Thoracic aorta (tissue), 2 donors: ENCODE data around the gene ANO4. TPM values are rescaled to one million over a fixed set of nuclear protein-coding genes. Genes with fewer than 3 reads are reported as not detected.
"Not testable (repeated sequence)": the region's sequence is repeated elsewhere in the genome, so short reads cannot be mapped to it uniquely, and the experiment has no call there.

Source experiments
- ATAC-seq: fragments of 150-250 bp; one replicate; pipeline ENCODE4 v1.8.0; 2017; ENCODE audit warnings: low read depth; ENCODE audit not compliant: insufficient number of reproducible peaks, low FRiP score
- DNase-seq: peaks from one replicate; pipeline ENCODE4 v3.0.0-alpha.2; 2020; ENCODE audit warnings: low spot score
- H3K27ac ChIP-seq, 2 donors: fragments of 200-600 bp; sonication (generic); 1 replicate in 1 of 2; 2 replicates in 1 of 2; pipeline ENCODE4 v1.5.1; 2016; ENCODE audit warnings: mild to moderate bottlenecking in 2 of 2, moderate library complexity in 2 of 2
- H3K27me3 ChIP-seq: fragments of 200-600 bp; sonication (generic); replicated peaks from 2 replicates; pipeline ENCODE4 v1.6.0; 2016; ENCODE audit warnings: mild to moderate bottlenecking; ENCODE audit not compliant: insufficient read depth
- H3K36me3 ChIP-seq: fragments of 200-600 bp; sonication (generic); one replicate; pipeline ENCODE4 v1.5.1; 2016
- H3K4me1 ChIP-seq, 2 donors: fragments of 200-600 bp; sonication (generic); 1 replicate in 1 of 2; 2 replicates in 1 of 2; pipeline versions ENCODE4 v1.5.1 to v1.6.0; 2016; ENCODE audit warnings: low read depth in 2 of 2, mild to moderate bottlenecking in 1 of 2; ENCODE audit not compliant: control insufficient read depth in 1 of 2
- H3K4me3 ChIP-seq: fragments of 200-600 bp; sonication (generic); 2 replicates; pipeline ENCODE4 v1.5.1; 2016; ENCODE audit warnings: mild to moderate bottlenecking
- H3K9me3 ChIP-seq: fragments of 200-600 bp; sonication (generic); 2 replicates; pipeline ENCODE4 v1.5.1; 2016
- total RNA-seq, 2 donors: library from RNA; depleted of rRNA; stranded (reverse); fragments of >200 nt; gene quantifications; one replicate each; pipeline versions ENCODE4 v1.1.0 to v1.2.3, GENCODE V29; 2016
- TF ChIP-seq, protein P1 (sequence below): fragments of 200-600 bp; sonication (generic); IDR thresholded peaks from one replicate; pipeline ENCODE4 v1.5.1; 2019; ENCODE audit warnings: antibody characterized with exemption

ANO4 gene
- total RNA-seq, 2 donors from 2014 or later, result not detected

DNA sequence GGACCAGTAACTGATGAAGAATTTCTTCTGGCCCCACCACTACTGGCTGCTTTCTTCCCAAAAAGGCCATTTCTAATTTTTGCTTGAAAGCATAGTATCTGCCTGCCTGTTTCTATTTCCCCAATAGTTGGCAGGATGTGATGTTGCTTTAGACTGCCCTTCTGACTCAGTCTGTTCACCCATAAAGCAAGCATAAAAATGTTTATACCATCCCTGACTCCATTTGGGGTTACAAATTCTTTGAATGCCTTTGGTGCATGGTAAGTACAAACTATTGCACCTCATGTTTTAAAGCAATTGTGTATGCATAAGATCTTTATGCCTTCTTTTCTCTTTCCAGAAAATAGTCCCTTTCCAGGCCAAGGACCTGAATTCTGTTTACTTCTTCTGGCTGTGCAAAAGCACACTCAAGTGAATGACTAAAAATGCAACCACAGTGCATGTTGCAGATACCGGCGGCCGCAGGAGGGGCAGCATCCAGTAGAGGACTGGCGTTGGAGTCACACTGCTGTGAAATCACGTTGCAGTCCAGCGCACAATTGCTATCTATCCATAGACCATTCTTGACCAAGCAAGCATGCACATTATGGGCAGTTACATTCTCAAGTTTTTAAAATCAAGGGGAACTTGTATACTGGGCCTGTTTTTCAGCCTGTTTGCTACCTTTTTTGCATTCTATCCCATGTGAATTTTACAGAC, 333.1 kb downstream of the ANO4 start:
- Histone ChIP-seq H3K27ac (peak overlapping the region in 1 of 2 donors; percentile 59), H3K9me3 (no peaks in the 10 kb centered on the region), H3K4me3 (no peak overlapping the region), H3K4me1 (peaks cover 0 to 17% of the 10 kb centered on the region in 2 donors), H3K36me3 (no peaks in the 10 kb centered on the region), H3K27me3 (no peaks in the 10 kb centered on the region)
- TF ChIP-seq, protein P1, sequence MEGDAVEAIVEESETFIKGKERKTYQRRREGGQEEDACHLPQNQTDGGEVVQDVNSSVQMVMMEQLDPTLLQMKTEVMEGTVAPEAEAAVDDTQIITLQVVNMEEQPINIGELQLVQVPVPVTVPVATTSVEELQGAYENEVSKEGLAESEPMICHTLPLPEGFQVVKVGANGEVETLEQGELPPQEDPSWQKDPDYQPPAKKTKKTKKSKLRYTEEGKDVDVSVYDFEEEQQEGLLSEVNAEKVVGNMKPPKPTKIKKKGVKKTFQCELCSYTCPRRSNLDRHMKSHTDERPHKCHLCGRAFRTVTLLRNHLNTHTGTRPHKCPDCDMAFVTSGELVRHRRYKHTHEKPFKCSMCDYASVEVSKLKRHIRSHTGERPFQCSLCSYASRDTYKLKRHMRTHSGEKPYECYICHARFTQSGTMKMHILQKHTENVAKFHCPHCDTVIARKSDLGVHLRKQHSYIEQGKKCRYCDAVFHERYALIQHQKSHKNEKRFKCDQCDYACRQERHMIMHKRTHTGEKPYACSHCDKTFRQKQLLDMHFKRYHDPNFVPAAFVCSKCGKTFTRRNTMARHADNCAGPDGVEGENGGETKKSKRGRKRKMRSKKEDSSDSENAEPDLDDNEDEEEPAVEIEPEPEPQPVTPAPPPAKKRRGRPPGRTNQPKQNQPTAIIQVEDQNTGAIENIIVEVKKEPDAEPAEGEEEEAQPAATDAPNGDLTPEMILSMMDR, result no peak
- ATAC-seq, result no peak
- DNase-seq, result no peak

DNA sequence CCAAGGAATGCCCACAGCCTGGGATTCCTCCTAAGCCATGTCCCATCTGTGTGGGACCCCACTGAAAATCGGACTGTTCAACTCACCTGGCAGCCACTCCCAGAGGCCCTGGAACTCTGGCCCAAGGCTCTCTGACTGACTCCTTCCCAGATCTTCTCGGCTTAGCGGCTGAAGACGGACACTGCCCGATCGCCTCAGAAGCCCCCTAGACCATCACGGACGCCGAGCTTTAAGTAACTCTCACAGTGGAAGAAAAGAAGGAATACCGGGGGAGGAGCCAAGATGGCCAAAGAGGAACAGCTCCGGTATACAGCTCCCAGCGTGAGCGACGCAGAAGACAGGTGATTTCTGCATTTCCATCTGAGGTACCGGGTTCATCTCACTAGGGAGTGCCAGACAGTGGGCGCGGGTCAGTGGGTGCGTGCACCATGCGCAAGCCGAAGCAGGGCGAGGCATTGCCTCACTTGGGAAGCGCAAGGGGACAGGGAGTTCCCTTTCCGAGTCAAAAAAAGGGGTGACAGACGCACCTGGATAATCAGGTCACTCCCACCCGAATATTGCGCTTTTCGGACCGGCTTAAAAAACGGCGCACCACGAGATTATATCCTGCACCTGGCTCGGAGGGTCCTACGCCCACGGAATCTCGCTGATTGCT, 351.3 kb downstream of the ANO4 start:
- not testable (repeated sequence) for H3K27me3 ChIP-seq, DNase-seq

DNA sequence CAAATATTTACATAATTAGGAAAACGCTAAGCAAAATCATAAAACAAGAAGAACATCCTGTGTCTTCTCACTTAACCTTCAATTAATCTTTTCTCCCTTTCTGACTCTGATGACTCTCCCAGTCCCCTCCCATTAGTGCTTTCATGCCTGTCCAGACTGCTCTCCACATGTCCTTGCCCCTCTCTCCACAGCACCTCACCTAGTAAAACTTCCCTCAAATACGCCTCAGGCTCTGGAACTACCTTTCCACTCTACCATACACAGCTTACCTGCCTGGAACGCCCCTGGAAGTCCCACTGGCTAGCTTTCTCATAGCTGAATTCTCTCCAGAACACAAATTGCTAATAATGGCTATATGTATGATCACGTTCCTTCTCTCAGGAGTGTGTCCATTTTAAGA, 370.7 kb downstream of the ANO4 start:
- ATAC-seq (no peak), DNase-seq (no peak)
- Histone ChIP-seq H3K27ac (no peak overlapping the region), H3K4me1 (no peaks in the 10 kb centered on the region), H3K9me3 (no peaks in the 10 kb centered on the region), H3K36me3 (no peaks in the 10 kb centered on the region), H3K27me3 (no peaks in the 10 kb centered on the region), H3K4me3 (no peak overlapping the region)
- TF ChIP-seq, protein P1, result no peak

More for the DNA sequence above, 351.3 kb downstream of the ANO4 start:
- H3K27ac ChIP-seq, H3K4me1 ChIP-seq, H3K36me3 ChIP-seq, H3K9me3 ChIP-seq, ATAC-seq, H3K4me3 ChIP-seq: not testable (repeated sequence)

DNA sequence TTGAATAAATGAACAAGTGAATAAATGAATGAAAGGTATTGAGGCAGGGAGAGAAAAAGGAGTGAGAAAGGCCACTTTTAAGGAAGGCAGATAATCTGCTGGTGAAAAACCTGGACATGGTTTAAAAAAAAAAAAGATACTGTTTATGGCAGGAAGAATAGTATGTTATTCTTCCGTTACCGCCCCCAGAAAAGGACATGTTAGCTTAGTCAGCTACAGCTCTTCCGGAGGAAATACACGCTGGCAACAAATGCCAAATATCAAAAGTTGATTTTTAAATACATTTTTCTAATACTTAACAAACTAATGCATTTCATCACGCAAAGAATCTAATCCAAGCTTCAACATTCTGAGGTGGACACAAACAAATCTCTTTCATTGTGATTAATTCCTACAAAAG, 372.3 kb downstream of the ANO4 start:
- no peak for DNase-seq
- Histone ChIP-seq H3K27me3 (no peaks in the 10 kb centered on the region), H3K27ac (no peak overlapping the region), H3K4me3 (no peak overlapping the region), H3K36me3 (no peaks in the 10 kb centered on the region), H3K4me1 (no peaks in the 10 kb centered on the region), H3K9me3 (no peaks in the 10 kb centered on the region)
- TF ChIP-seq, protein P1, result no peak
- ATAC-seq, result no peak

DNA sequence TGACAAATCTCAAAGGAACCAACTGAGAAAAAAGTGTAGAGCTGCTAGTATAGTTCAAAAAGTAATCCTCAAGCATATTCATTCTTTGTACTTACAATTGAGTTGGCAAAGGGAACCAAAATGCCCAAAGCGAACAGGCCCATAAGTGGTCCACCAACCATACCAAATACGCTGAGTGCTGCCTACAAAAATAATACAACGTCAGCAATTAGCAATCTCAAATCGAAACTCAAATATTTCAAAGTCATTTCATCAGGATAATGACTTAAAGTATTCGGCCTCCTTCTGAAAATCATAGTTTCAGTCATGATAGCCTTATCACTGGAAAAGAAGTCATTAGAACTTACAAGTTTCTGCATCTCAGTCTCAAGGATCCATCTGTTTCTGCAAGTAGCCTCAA, 373.4 kb downstream of the ANO4 start:
- Histone ChIP-seq H3K4me1 (no peaks in the 10 kb centered on the region), H3K9me3 (no peaks in the 10 kb centered on the region), H3K36me3 (no peaks in the 10 kb centered on the region), H3K27ac (no peak overlapping the region), H3K4me3 (no peak overlapping the region), H3K27me3 (no peaks in the 10 kb centered on the region)
- TF ChIP-seq, protein P1, result no peak
- no peak for ATAC-seq
- no peak for DNase-seq
